GM23338 (cell line): ENCODE data around the gene PELI3. TPM values are rescaled to one million over a fixed set of nuclear protein-coding genes. Genes with fewer than 3 reads are reported as not detected.

Source experiments
- ATAC-seq: fragments of 200-7000 bp; cut with Tn5 transposase; 3 replicates; pipeline ENCODE4 v1.9.1; 2020
- DNase-seq: peaks from one replicate; pipeline ENCODE4 v3.0.0-alpha.2; 2015; ENCODE audit warnings: low spot score
- H2AFZ ChIP-seq: fragments of 200-600 bp; sonication (generic); 2 replicates; pipeline ENCODE4 v1.8.0; 2016; ENCODE audit warnings: antibody characterized with exemption, mild to moderate bottlenecking, moderate library complexity
- H3F3A ChIP-seq: fragments of 200-600 bp; sonication (generic); replicated peaks from 2 replicates; pipeline ENCODE4 v1.8.0; 2017; ENCODE audit warnings: antibody characterized with exemption, mixed run types, low read depth
- H3K27ac ChIP-seq: fragments of 200-600 bp; sonication (generic); 2 replicates; pipeline ENCODE4 v1.6.1; 2016; ENCODE audit warnings: low read depth
- H3K27me3 ChIP-seq: fragments of 200-600 bp; sonication (generic); 2 replicates; pipeline ENCODE4 v1.8.0; 2016; ENCODE audit warnings: mild to moderate bottlenecking, mixed run types, moderate library complexity; ENCODE audit not compliant: insufficient read depth
- H3K36me3 ChIP-seq: fragments of 200-600 bp; sonication (generic); 2 replicates; pipeline ENCODE4 v1.8.0; 2016; ENCODE audit warnings: mild to moderate bottlenecking; ENCODE audit not compliant: insufficient read depth
- H3K4me1 ChIP-seq: fragments of 200-600 bp; sonication (generic); 2 replicates; pipeline ENCODE4 v1.8.0; 2016; ENCODE audit warnings: mild to moderate bottlenecking, moderate library complexity; ENCODE audit not compliant: insufficient read depth
- H3K4me2 ChIP-seq: fragments of 200-600 bp; sonication (generic); 2 replicates; pipeline ENCODE4 v1.7.1; 2017; ENCODE audit warnings: mixed run types
- H3K4me3 ChIP-seq: fragments of 200-600 bp; sonication (generic); 2 replicates; pipeline ENCODE4 v1.6.1; 2016; ENCODE audit warnings: mixed run types
- H3K79me2 ChIP-seq: fragments of 200-600 bp; sonication (generic); replicated peaks from 2 replicates; pipeline ENCODE4 v1.8.0; 2017; ENCODE audit warnings: mild to moderate bottlenecking; ENCODE audit not compliant: insufficient read depth
- H3K9me2 ChIP-seq: fragments of 200-600 bp; sonication (generic); 2 replicates; pipeline ENCODE4 v1.8.0; 2017; ENCODE audit not compliant: insufficient read depth
- H4K20me1 ChIP-seq: fragments of 200-600 bp; sonication (generic); replicated peaks from 2 replicates; pipeline ENCODE4 v1.8.0; 2017; ENCODE audit warnings: mild to moderate bottlenecking; ENCODE audit not compliant: insufficient read depth
- H3K27ac Mint-ChIP-seq: 2 replicates; pipeline ENCODE4 v1.8.0; 2020; ENCODE audit warnings: inconsistent platforms, mild to moderate bottlenecking, moderate library complexity, mixed read lengths
- H3K27me3 Mint-ChIP-seq: 3 replicates; pipeline ENCODE4 v1.8.0; 2022; ENCODE audit warnings: low read depth, mild to moderate bottlenecking, moderate library complexity, mixed read lengths, inconsistent platforms; ENCODE audit not compliant: insufficient read depth, poor library complexity
- H3K36me3 Mint-ChIP-seq: 3 replicates; pipeline ENCODE4 v1.8.0; 2021; ENCODE audit warnings: low read depth, mild to moderate bottlenecking, inconsistent platforms, moderate library complexity, mixed read lengths
- H3K4me1 Mint-ChIP-seq: 3 replicates; pipeline ENCODE4 v1.8.0; 2020; ENCODE audit warnings: mild to moderate bottlenecking, inconsistent platforms, mixed read lengths
- H3K4me3 Mint-ChIP-seq: 3 replicates; pipeline ENCODE4 v1.8.0; 2021; ENCODE audit warnings: moderate library complexity, mild to moderate bottlenecking, inconsistent platforms, mixed read lengths
- H3K9me3 Mint-ChIP-seq: 3 replicates; pipeline ENCODE4 v1.8.0; 2020; ENCODE audit warnings: moderate library complexity, mild to moderate bottlenecking, inconsistent platforms, mixed read lengths
- EZH2 ChIP-seq: fragments of 200-600 bp; sonication (generic); IDR thresholded peaks from one replicate; pipeline ENCODE4 v1.8.0; 2017; ENCODE audit warnings: antibody characterized with exemption, mild to moderate bottlenecking, low read depth; ENCODE audit not compliant: unreplicated experiment
- NANOG ChIP-seq: IDR thresholded peaks from 2 replicates; pipeline ENCODE4 v1.6.1; 2016; ENCODE audit warnings: antibody characterized with exemption, borderline replicate concordance
- POLR2AphosphoS5 ChIP-seq: IDR thresholded peaks from 2 replicates; pipeline ENCODE4 v1.6.1; 2016; ENCODE audit warnings: antibody characterized with exemption, low read depth
- ZNF114 ChIP-seq: fragments of 250-450 bp; sonication (Bioruptor Pico); IDR thresholded peaks from 2 replicates; pipeline ENCODE4 v1.5.0; 2020; ENCODE audit warnings: mild to moderate bottlenecking, moderate library complexity
- ZNF331 ChIP-seq: fragments of 250-450 bp; sonication (Bioruptor Pico); IDR thresholded peaks from 2 replicates; pipeline ENCODE4 v1.5.0; 2020; ENCODE audit warnings: low read depth, mild to moderate bottlenecking, moderate library complexity
- polyA plus RNA-seq: library from polyadenylated mRNA; unstranded; fragments of >200 nt; fragmentation: Nextera tagmentation; extraction: Ambion mirVana; gene quantifications from 2 replicates; pipeline ENCODE4 v1.2.1, GENCODE V29; 2016
- total RNA-seq: library from RNA; depleted of rRNA; stranded (reverse); fragments of >200 nt; shearing (Covaris generic); gene quantifications from 2 replicates; pipeline ENCODE4 v1.2.3, GENCODE V29; 2014
- TF ChIP-seq, protein P1 (sequence below), 2 experiments: fragments of 200-600 bp in 1 of 2; sonication (generic) in 1 of 2; conservative IDR thresholded peaks; 2 replicates each; pipeline versions ENCODE4 v1.5.1 to v1.6.1; 2016 to 2017; ENCODE audit warnings: antibody characterized with exemption in 2 of 2, low read depth in 2 of 2, mild to moderate bottlenecking in 2 of 2, moderate library complexity in 1 of 2
- TF ChIP-seq, protein P2 (sequence below): IDR thresholded peaks from one replicate; pipeline ENCODE4 v1.6.1; 2018; ENCODE audit warnings: antibody characterized with exemption; ENCODE audit not compliant: unreplicated experiment

Gene PELI3
- total and polyA plus RNA-seq, 2 experiments from 2014 or later: 2.8 to 9.1 TPM

DNA sequence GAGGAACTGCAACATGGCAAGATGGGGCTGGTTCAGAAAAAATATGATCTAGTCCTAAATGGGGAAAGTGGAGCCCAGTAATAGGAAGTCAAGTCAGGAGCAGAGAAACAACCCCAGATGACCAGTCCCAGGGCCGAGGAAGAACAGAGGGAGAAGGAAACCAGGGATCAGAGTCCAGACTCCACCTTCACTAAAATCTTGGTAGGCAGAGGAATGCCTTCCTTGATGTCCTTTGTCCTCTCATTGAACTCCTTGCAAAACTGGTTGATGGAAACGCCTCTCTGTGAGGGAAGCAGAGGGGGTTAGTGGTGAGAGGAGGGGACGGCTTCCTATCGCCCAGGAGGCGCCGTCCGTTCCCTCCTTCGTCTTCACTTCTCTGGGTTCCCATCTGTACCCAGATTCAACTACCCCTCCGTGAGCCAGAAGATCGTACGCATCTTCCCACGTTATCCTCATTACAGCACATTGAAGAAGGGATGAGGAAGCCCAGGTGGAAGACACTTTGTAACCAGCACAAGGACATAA, 28.7 kb upstream of the PELI3 start:
- H3K4me3 ChIP-seq: peak overlapping the region; percentile 73
- H3K27ac ChIP-seq: peak overlapping the region; percentile 76
- H3K27me3 ChIP-seq: no peaks in the 10 kb centered on the region
- peak overlapping the region; percentile 83 for H3K4me2 ChIP-seq
- H3K4me1 ChIP-seq: peaks cover 7% of the 10 kb centered on the region; the same call in 1 of the 2 replicates
- no peaks in the 10 kb centered on the region for H3K9me2 ChIP-seq
- peaks cover 11% of the 10 kb centered on the region; the same call in 1 of the 2 replicates for H3K36me3 ChIP-seq
- peak overlapping the region; percentile 23; the same call in 1 of the 2 replicates for H2AFZ ChIP-seq
- no peaks in the 10 kb centered on the region for H3F3A ChIP-seq
- no peaks in the 10 kb centered on the region for H4K20me1 ChIP-seq
- peak overlapping the region; percentile 93 for H3K4me3 Mint-ChIP-seq
- peak overlapping the region; percentile 100 for H3K27ac Mint-ChIP-seq
- ATAC-seq (peak; percentile 23), DNase-seq (peak; percentile 36)
- H3K4me1 Mint-ChIP-seq: peaks cover 6% of the 10 kb centered on the region; the same call in 2 of the 3 replicates
- TF ChIP-seq EZH2 (no peak), ZNF331 (no peak), ZNF114 (no peak)
- peaks cover 11% of the 10 kb centered on the region for H3K27me3 Mint-ChIP-seq
- peaks cover 16% of the 10 kb centered on the region for H3K79me2 ChIP-seq
- peaks cover 56% of the 10 kb centered on the region for H3K36me3 Mint-ChIP-seq
- H3K9me3 Mint-ChIP-seq: peaks cover 25% of the 10 kb centered on the region

DNA sequence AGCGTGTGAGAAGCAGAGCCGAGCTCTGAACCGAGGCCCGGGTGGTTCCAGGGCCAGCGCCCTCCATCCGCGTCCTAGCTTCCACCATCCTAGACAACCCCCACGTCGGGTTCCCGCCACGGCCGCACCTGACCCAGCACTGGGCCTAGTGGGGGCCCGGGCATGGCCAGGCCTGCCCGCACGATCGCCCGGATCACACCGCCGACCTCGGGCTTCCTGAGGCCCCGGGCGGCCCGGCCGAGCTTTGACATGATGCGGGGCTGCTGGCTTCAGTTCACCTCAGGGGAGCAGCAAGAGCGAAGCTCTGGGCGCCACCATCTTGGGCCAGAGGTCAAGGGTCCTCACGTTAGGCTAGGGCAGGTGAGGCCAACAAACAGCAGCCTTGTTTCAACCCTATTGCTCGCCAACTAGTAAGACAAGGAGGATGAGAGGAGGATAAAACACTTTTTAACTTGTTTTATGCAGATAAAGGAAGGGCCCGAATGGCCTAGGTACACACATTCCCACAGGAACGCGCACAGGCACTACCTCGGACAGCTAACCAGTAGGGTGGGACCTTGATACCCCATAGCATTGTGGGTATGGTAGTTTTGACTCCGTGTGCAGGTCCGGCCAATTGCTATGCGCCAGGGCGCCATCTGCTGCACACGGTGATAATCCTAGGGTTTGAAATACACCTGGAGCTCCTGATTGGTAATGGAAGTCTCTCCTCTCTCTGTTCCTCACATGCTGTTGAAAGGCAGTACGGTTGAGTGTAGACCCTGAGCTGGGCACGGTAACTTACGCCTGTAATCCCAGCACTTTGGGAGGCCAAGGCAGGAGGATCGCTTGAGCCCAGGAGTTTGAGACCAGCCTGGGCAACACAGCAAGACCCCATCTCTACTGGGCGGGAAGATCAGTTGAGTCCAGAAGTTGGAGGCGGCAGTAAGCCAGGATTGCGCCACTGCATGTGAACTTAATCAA, 27.9 kb upstream of the PELI3 start, which contains the start of gene MRPL11:
Gene MRPL11, minus strand, starts transcription at position 345 of the 963 bp plus-strand sequence. Its CDS starts 94 bp downstream, at position 251.
- Mint-ChIP-seq H3K27me3 (peaks cover 11% of the 10 kb centered on the region), H3K9me3 (peaks cover 32% of the 10 kb centered on the region), H3K4me1 (peaks cover 6% of the 10 kb centered on the region; the same call in 2 of the 3 replicates), H3K4me3 (peak within 1 kb of the TSS; percentile 93), H3K36me3 (peaks cover 60% of the 10 kb centered on the region), H3K27ac (peak within 1 kb of the TSS; percentile 100)
- no peaks in the 10 kb centered on the region for H3K27me3 ChIP-seq
- H3K4me2 ChIP-seq: peak within 1 kb of the TSS; percentile 83
- peaks cover 2% of the 10 kb centered on the region; the same call in 1 of the 2 replicates for H3F3A ChIP-seq
- H3K4me3 ChIP-seq: peak within 1 kb of the TSS; percentile 73
- peaks cover 7% of the 10 kb centered on the region; the same call in 1 of the 2 replicates for H3K4me1 ChIP-seq
- H3K79me2 ChIP-seq: peaks cover 16% of the 10 kb centered on the region
- H4K20me1 ChIP-seq: no peaks in the 10 kb centered on the region
- ATAC-seq (peak; percentile 97), DNase-seq (peak; percentile 98)
- H2AFZ ChIP-seq: peak within 1 kb of the TSS; percentile 23; the same call in 1 of the 2 replicates
- no peaks in the 10 kb centered on the region for H3K9me2 ChIP-seq
- peaks cover 11% of the 10 kb centered on the region; the same call in 1 of the 2 replicates for H3K36me3 ChIP-seq
- H3K27ac ChIP-seq: peak within 1 kb of the TSS; percentile 76
- TF ChIP-seq, protein P1, sequence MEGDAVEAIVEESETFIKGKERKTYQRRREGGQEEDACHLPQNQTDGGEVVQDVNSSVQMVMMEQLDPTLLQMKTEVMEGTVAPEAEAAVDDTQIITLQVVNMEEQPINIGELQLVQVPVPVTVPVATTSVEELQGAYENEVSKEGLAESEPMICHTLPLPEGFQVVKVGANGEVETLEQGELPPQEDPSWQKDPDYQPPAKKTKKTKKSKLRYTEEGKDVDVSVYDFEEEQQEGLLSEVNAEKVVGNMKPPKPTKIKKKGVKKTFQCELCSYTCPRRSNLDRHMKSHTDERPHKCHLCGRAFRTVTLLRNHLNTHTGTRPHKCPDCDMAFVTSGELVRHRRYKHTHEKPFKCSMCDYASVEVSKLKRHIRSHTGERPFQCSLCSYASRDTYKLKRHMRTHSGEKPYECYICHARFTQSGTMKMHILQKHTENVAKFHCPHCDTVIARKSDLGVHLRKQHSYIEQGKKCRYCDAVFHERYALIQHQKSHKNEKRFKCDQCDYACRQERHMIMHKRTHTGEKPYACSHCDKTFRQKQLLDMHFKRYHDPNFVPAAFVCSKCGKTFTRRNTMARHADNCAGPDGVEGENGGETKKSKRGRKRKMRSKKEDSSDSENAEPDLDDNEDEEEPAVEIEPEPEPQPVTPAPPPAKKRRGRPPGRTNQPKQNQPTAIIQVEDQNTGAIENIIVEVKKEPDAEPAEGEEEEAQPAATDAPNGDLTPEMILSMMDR (conservative IDR thresholded peaks at IDR 0.05; ENCODE audit: low read depth in 2 of 2): peak; percentile 62 to 89
- TF ChIP-seq NANOG (no peak), EZH2 (no peak), POLR2AphosphoS5 (peak; percentile 64)
- TF ChIP-seq, protein P2, sequence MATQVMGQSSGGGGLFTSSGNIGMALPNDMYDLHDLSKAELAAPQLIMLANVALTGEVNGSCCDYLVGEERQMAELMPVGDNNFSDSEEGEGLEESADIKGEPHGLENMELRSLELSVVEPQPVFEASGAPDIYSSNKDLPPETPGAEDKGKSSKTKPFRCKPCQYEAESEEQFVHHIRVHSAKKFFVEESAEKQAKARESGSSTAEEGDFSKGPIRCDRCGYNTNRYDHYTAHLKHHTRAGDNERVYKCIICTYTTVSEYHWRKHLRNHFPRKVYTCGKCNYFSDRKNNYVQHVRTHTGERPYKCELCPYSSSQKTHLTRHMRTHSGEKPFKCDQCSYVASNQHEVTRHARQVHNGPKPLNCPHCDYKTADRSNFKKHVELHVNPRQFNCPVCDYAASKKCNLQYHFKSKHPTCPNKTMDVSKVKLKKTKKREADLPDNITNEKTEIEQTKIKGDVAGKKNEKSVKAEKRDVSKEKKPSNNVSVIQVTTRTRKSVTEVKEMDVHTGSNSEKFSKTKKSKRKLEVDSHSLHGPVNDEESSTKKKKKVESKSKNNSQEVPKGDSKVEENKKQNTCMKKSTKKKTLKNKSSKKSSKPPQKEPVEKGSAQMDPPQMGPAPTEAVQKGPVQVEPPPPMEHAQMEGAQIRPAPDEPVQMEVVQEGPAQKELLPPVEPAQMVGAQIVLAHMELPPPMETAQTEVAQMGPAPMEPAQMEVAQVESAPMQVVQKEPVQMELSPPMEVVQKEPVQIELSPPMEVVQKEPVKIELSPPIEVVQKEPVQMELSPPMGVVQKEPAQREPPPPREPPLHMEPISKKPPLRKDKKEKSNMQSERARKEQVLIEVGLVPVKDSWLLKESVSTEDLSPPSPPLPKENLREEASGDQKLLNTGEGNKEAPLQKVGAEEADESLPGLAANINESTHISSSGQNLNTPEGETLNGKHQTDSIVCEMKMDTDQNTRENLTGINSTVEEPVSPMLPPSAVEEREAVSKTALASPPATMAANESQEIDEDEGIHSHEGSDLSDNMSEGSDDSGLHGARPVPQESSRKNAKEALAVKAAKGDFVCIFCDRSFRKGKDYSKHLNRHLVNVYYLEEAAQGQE: no peak
